GM12878 (cell line): ENCODE measurements around the gene HGS. TPM values are rescaled to one million over a fixed set of nuclear protein-coding genes. Genes with fewer than 3 reads are reported as not detected.

Experiments
- ATF2 ChIP-seq: IDR thresholded peaks from 2 replicates; pipeline ENCODE4 v1.6.1; 2012; ENCODE audit warnings: low read length, inconsistent platforms
- BCLAF1 ChIP-seq: fragments of 450-650 bp; IDR thresholded peaks from 2 replicates; pipeline ENCODE4 v1.6.1; 2017; ENCODE audit warnings: antibody characterized with exemption, mild to moderate bottlenecking, moderate library complexity
- BHLHE40 ChIP-seq, 2 experiments: fragments of 450-650 bp in 1 of 2; IDR thresholded peaks; 2 replicates each; pipeline ENCODE4 v1.6.1; 2011 to 2017; ENCODE audit warnings: low read depth in 2 of 2, borderline replicate concordance in 1 of 2, improper control_type of control experiment in 1 of 2, low read length in 1 of 2, mild to moderate bottlenecking in 1 of 2
- DPF2 ChIP-seq: fragments of 450-650 bp; IDR thresholded peaks from 2 replicates; pipeline ENCODE4 v1.6.1; 2017; ENCODE audit warnings: mild to moderate bottlenecking
- EZH2 ChIP-seq: IDR thresholded peaks from 2 replicates; pipeline ENCODE4 v1.6.1; 2012; ENCODE audit warnings: low read depth, mild to moderate bottlenecking, control low read depth, inconsistent platforms, low read length, borderline replicate concordance; ENCODE audit not compliant: control insufficient read depth
- HCFC1 ChIP-seq: fragments of 150-350 bp; IDR thresholded peaks from 2 replicates; pipeline ENCODE4 v1.6.1; 2014; ENCODE audit warnings: low read length
- MXI1 ChIP-seq: fragments of 150-350 bp; IDR thresholded peaks from 2 replicates; pipeline ENCODE4 v1.6.1; 2011; ENCODE audit warnings: low read depth, mild to moderate bottlenecking, inconsistent platforms, low read length, improper control_type of control experiment
- NBN ChIP-seq: fragments of 450-650 bp; IDR thresholded peaks from 2 replicates; pipeline ENCODE4 v1.6.1; 2016
- NFYB ChIP-seq: IDR thresholded peaks from 2 replicates; pipeline ENCODE4 v1.6.1; 2011; ENCODE audit warnings: low read depth, mild to moderate bottlenecking, low read length, improper control_type of control experiment, moderate library complexity; ENCODE audit not compliant: insufficient read depth
- NKRF ChIP-seq: fragments of 450-650 bp; conservative IDR thresholded peaks from 2 replicates; pipeline ENCODE4 v1.6.1; 2017; ENCODE audit warnings: mild to moderate bottlenecking, moderate library complexity
- POLR2A ChIP-seq: IDR thresholded peaks from 2 replicates; pipeline ENCODE4 v1.6.1; 2011; ENCODE audit warnings: low read depth, mild to moderate bottlenecking, low read length
- SREBF1 ChIP-seq: IDR thresholded peaks from 2 replicates; pipeline ENCODE4 v1.6.1; 2012; ENCODE audit warnings: mild to moderate bottlenecking, low read length
- USF1 ChIP-seq: IDR thresholded peaks from 2 replicates; pipeline ENCODE4 v1.6.1; 2011; ENCODE audit warnings: borderline replicate concordance, low read depth, mild to moderate bottlenecking, moderate library complexity, mixed read lengths, low read length; ENCODE audit not compliant: insufficient read depth; ENCODE audit errors: extremely low read length
- ZBTB11 ChIP-seq: fragments of 450-650 bp; formaldehyde crosslinking; IDR thresholded peaks from 2 replicates; pipeline ENCODE4 v1.5.0; 2022; ENCODE audit warnings: mild to moderate bottlenecking, missing genetic modification characterization
- ZNF207 ChIP-seq: fragments of 450-650 bp; IDR thresholded peaks from 2 replicates; pipeline ENCODE4 v1.6.1; 2014; ENCODE audit warnings: antibody characterized with exemption, mild to moderate bottlenecking, borderline replicate concordance
- ZNF622 ChIP-seq: fragments of 450-650 bp; IDR thresholded peaks from 2 replicates; pipeline ENCODE4 v1.6.1; 2017; ENCODE audit warnings: mild to moderate bottlenecking, inconsistent platforms
- polyA plus RNA-seq, 11 experiments: library from polyadenylated mRNA; depleted of rRNA in 4 of 11; unstranded in 6 of 11; stranded (reverse) in 5 of 11; fragments of >200 nt; fragmentation: Nextera tagmentation in 4 of 11; fragmentation: Illumina TruSeq in 1 of 11; extraction: Ambion mirVana in 4 of 11; extraction: Trizol in 1 of 11; gene quantifications; 1 replicate in 1 of 11; 2 replicates in 10 of 11; pipeline versions ENCODE4 v1.2.1 to v1.2.3, GENCODE V29; 2011 to 2016; ENCODE audit warnings: inconsistent platforms in 2 of 11, missing spikeins in 2 of 11, low read depth in 1 of 11
- total RNA-seq, 4 experiments: library from RNA; depleted of rRNA in 3 of 4; stranded (reverse); fragments of >200 nt in 3 of 4; fragmentation: Illumina TruSeq in 1 of 4; extraction: Trizol in 1 of 4; gene quantifications; 2 replicates each; pipeline versions ENCODE4 v1.2.1 to v1.2.3, GENCODE V29; 2013 to 2021

HGS gene
- total and polyA plus RNA-seq, 10 of the 15 experiments (the other 5 are each of a cell fraction or from before 2014, with no cell fraction given), result 2.2 to 85.6 (median 55.3) TPM

GRCh38 chr17:81711814-81712467 is 28.1 kb downstream of the HGS start, which contains the start of gene SLC25A10 (continued):
- TF ChIP-seq SREBF1 (no peak), USF1 (peak; percentile 83), DPF2 (peak; percentile 84), BHLHE40 (IDR thresholded peaks at IDR 0.05; ENCODE audit: borderline replicate concordance in 1 of 2, low read depth in 2 of 2, low read length in 1 of 2) (peak; percentile 84 to 96; a peak in 3 of 4 replicates), ZNF207 (peak; percentile 83; the same call in 1 of the 2 replicates), ATF2 (no peak), MXI1 (peak; percentile 93), HCFC1 (0 out of 2 replicates have a peak, but pooled peaks have one; percentile 12), EZH2 (no peak), NFYB (0 out of 2 replicates have a peak, but pooled peaks have one; percentile 46), ZNF622 (no peak), NKRF (peak; percentile 97), ZBTB11 (CRISPR knock-in tag) (no peak), NBN (0 out of 2 replicates have a peak, but pooled peaks have one; percentile 15), POLR2A (no peak; the same call in 1 of the 2 replicates), BCLAF1 (no peak)
